Heart right ventricle (tissue), 16 donors: Measurements from ENCODE around the gene HOTAIR. TPM values are rescaled to one million over a fixed set of nuclear protein-coding genes. Genes with fewer than 3 reads are reported as not detected.

Experiments used
- ATAC-seq, 8 donors: fragments of 200-7000 bp; cut with Tn5 transposase; one replicate each; pipeline ENCODE4 v1.9.1; 2020; ENCODE audit warnings: mild to moderate bottlenecking in 8 of 8, moderate library complexity in 8 of 8, moderate number of reproducible peaks in 1 of 8
- DNase-seq, 2 donors: peaks; one replicate each; pipeline ENCODE4 v3.0.0-alpha.2; 2020
- H3K27ac ChIP-seq, 10 donors: fragments of 200-600 bp; sonication (generic) in 2 of 10; one replicate each; pipeline versions ENCODE4 v1.5.0 to v1.8.0; 2020 to 2022; ENCODE audit warnings: mild to moderate bottlenecking in 3 of 10
- H3K27me3 ChIP-seq, 7 donors: fragments of 200-600 bp; one replicate each; pipeline ENCODE4 v1.8.0; 2021 to 2022; ENCODE audit warnings: mild to moderate bottlenecking in 2 of 7
- H3K36me3 ChIP-seq, 9 donors: fragments of 200-600 bp; sonication (generic) in 1 of 9; one replicate each; pipeline versions ENCODE4 v1.5.0 to v1.8.0; 2020 to 2022; ENCODE audit warnings: mild to moderate bottlenecking in 2 of 9
- H3K4me1 ChIP-seq, 9 donors: fragments of 200-600 bp; sonication (generic) in 1 of 9; one replicate each; pipeline versions ENCODE4 v1.5.0 to v1.8.0; 2020 to 2022; ENCODE audit warnings: mild to moderate bottlenecking in 4 of 9
- H3K4me3 ChIP-seq, 10 donors: fragments of 200-600 bp; sonication (generic) in 2 of 10; one replicate each; pipeline versions ENCODE4 v1.5.0 to v1.8.0; 2020 to 2022; ENCODE audit warnings: mild to moderate bottlenecking in 7 of 10, moderate library complexity in 2 of 10
- H3K9me3 ChIP-seq, 11 donors: fragments of 200-600 bp in 10 of 11; sonication (generic) in 2 of 11; one replicate each; pipeline versions ENCODE4 v1.5.0 to v1.8.0; 2013 to 2022; ENCODE audit warnings: mild to moderate bottlenecking in 2 of 11, control low read depth in 1 of 11, moderate library complexity in 1 of 11
- CTCF ChIP-seq, 9 donors: fragments of 200-600 bp; sonication (generic) in 2 of 9; IDR thresholded peaks; one replicate each; pipeline versions ENCODE4 v1.5.0 to v1.8.0; 2021 to 2022; ENCODE audit warnings: antibody characterized with exemption in 9 of 9, mild to moderate bottlenecking in 5 of 9, moderate library complexity in 1 of 9
- WGBS, 2 donors: extraction: QIAGEN DNeasy Blood & Tissue Kit; methylation state at CpG; one replicate each; pipeline ENCODE4 v1.1.7; 2013; ENCODE audit warnings: inconsistent platforms in 1 of 2; 5-methylcytosine and 5-hydroxymethylcytosine counted together
- intact Hi-C, 10 donors: fragments of 100-400 bp; cut with DNase I; formaldehyde crosslinking; loops; one replicate each; pipeline versions ENCODE4 v1.11.1 to v1.14.2; 2022
- polyA plus RNA-seq, 2 donors: library from polyadenylated mRNA; stranded (reverse); fragments of 200-250 nt; gene quantifications; one replicate each; pipeline ENCODE4 v1.2.3, GENCODE V29; 2013
- total RNA-seq, 10 donors: library from RNA; stranded (reverse); fragmentation: NEBNext Ultra II Directional in 3 of 10; extraction: Animal tissue kit (Norgen Biotek cat#: 25700) in 3 of 10; gene quantifications; one replicate each; pipeline versions ENCODE4 v1.2.1 to v1.2.4, GENCODE V29; 2021 to 2023
- donor health status: Arrhythmogenic right ventricular cardiomyopathy.
- donor health status: ischemic (EF 13 %, LVEDD 7.1; RV severe dilation, severe dysfunction).
- donor health status: healthy with polysubstance abuse.
- donor health status: DM: no; HTN: yes; CAD: no.
- donor health status: DM: no; HTN: no; CAD: no.
- donor health status: ischemic (EF 25% LVEDD 6.9; RV normal size, moderate dysfunction).
- donor health status: ischemic (EF 25% LVEDD 5.7; RV mildly dilated, moderate dysfunction).
- donor health status: healthy.
- donor health status: DM: yes; HTN: yes; CAD: no.
- donor health status: Ischemic cardiomyopathy.
- donor health status: ischemic (EF 35%, LVEDD 5.7; RV mildly dilated, moderate dysfunction).
- donor health status: nonischemic (EF 11% LVEDD 7.7; RV severe dilation, severe dysfunction).
- donor health status: DM: yes; HTN: yes; CAD: no.
- donor health status: PGD.
- donor health status: ischemic (EF 29% LVEDD 5.4; RV normal size, mild dysfunction).
- donor health status: nonischemic (EF 23%, LVEDD 6.1; RV moderate dilation, normal function).

HOTAIR gene
- total and polyA plus RNA-seq, 12 donors = not detected

- no peaks in the 10 kb centered on the region for H3K36me3 ChIP-seq
- no peak for TF ChIP-seq CTCF (IDR thresholded peaks at IDR 0.05)
- H3K27ac ChIP-seq = no peak overlapping the region
- H3K4me1 ChIP-seq = peaks cover 2 to 17% (median 7%) of the 10 kb centered on the region in 9 donors
- peaks cover 53 to 100% (median 98%) of the 10 kb centered on the region in 7 donors for H3K27me3 ChIP-seq
- no peaks in the 10 kb centered on the region for H3K9me3 ChIP-seq
- DNase-seq (no peak), ATAC-seq (no peak)
- WGBS, 2 donors = 13 to 15% methylated on average over 7 of the region's 7 CpGs
- intact Hi-C loops = no loop called here
- H3K4me3 ChIP-seq = no peak overlapping the region
Measured at GRCh38 chr12:53980104-53980801, 5.5 kb upstream of the HOTAIR start.

GRCh38 chr12:53978477-53979356 is 4.0 kb upstream of the HOTAIR start:
- Histone ChIP-seq H3K9me3 (no peaks in the 10 kb centered on the region), H3K4me3 (no peak overlapping the region), H3K4me1 (peaks cover 2 to 23% (median 15%) of the 10 kb centered on the region in 9 donors), H3K27ac (no peak overlapping the region), H3K27me3 (peaks cover 62 to 100% (median 98%) of the 10 kb centered on the region in 7 donors), H3K36me3 (no peaks in the 10 kb centered on the region)
- DNase-seq (no peak), ATAC-seq (no peak)
- TF ChIP-seq CTCF (IDR thresholded peaks at IDR 0.05) = no peak
- intact Hi-C loops = no loop called here
- 6 to 13% methylated on average over 15 of the region's 15 CpGs for WGBS, 2 donors

- H3K36me3 ChIP-seq = no peaks in the 10 kb centered on the region
- peaks cover 64 to 100% (median 98%) of the 10 kb centered on the region in 7 donors for H3K27me3 ChIP-seq
- no peak overlapping the region for H3K27ac ChIP-seq
- no peak for TF ChIP-seq CTCF (IDR thresholded peaks at IDR 0.05)
- WGBS, 2 donors = 3 to 6% methylated on average over 11 of the region's 11 CpGs
- peaks cover 2 to 28% (median 16%) of the 10 kb centered on the region in 9 donors for H3K4me1 ChIP-seq
- H3K4me3 ChIP-seq = no peak overlapping the region
- ATAC-seq (no peak), DNase-seq (no peak)
- no peaks in the 10 kb centered on the region for H3K9me3 ChIP-seq
- intact Hi-C loops = no loop called here
Measured at GRCh38 chr12:53977596-53978445, 3.1 kb upstream of the HOTAIR start.
